OCI-M2 (cell line): Measurements from ENCODE around the gene BCAN.
A peak's percentile ranks its signal among the peaks of the same experiment; 100 is the strongest.
"Not testable (repeated sequence)": the region's sequence is repeated elsewhere in the genome, so short reads cannot be mapped to it uniquely, and the experiment has no call there.

Experiments used
- DNase-seq: peaks from one replicate; lab custom pipeline; 2025; ENCODE audit not compliant: unreplicated experiment; lab: John Stamatoyannopoulos, UW

Gene BCAN

GRCh38 chr1:156616463-156616862, 25.5 kb upstream of the BCAN start:
- DNase-seq = no peak

GRCh38 chr1:156618853-156619581, 22.9 kb upstream of the BCAN start, which contains the start of gene HAPLN2:
HAPLN2 (plus strand) TSS chr1:156619415; CDS start chr1:156623491, 4,076 bp downstream.
- DNase-seq = no peak

GRCh38 chr1:156619582-156619955, 22.3 kb upstream of the BCAN start:
- no peak for DNase-seq

- DNase-seq = no peak
These were observed 19.2 kb upstream of the BCAN start for GRCh38 chr1:156622581-156623297.

GRCh38 chr1:156623946-156624813, 17.7 kb upstream of the BCAN start:
- DNase-seq = no peak

GRCh38 chr1:156624814-156625435, 17.0 kb upstream of the BCAN start:
- DNase-seq = no peak

GRCh38 chr1:156625436-156626078, 16.4 kb upstream of the BCAN start:
- DNase-seq = peak; percentile 18

- no peak for DNase-seq
These were observed 15.9 kb upstream of the BCAN start for GRCh38 chr1:156626079-156626438.

GRCh38 chr1:156627313-156627880, 14.5 kb upstream of the BCAN start:
- peak; percentile 14 for DNase-seq

GRCh38 chr1:156629823-156630449, 12.0 kb upstream of the BCAN start:
- no peak for DNase-seq

- not testable (repeated sequence) for DNase-seq
These were observed 10.8 kb upstream of the BCAN start for GRCh38 chr1:156631152-156631551.

- no peak for DNase-seq
These were observed 9.6 kb upstream of the BCAN start for GRCh38 chr1:156632355-156632754.

- no peak for DNase-seq
These were observed 3.5 kb upstream of the BCAN start for GRCh38 chr1:156638189-156638985.

GRCh38 chr1:156639601-156640101, 2.3 kb upstream of the BCAN start:
- no peak for DNase-seq

- DNase-seq = no peak
These were observed 843 bp upstream of the BCAN start for GRCh38 chr1:156640842-156641706.

GRCh38 chr1:156642265-156643048, 540 bp downstream of the BCAN start:
- no peak for DNase-seq
